Karpas-422 (cell line): ENCODE data around the gene DNAJC16. TPM values are rescaled to one million over a fixed set of nuclear protein-coding genes. Genes with fewer than 3 reads are reported as not detected.
"Not testable (repeated sequence)": the region's sequence is repeated elsewhere in the genome, so short reads cannot be mapped to it uniquely, and the experiment has no call there.

Experiments used
- DNase-seq: peaks from one replicate; pipeline ENCODE4 v3.0.0-alpha.2; 2015
- H2AFZ ChIP-seq: fragments of 200-600 bp; sonication (generic); 2 replicates; pipeline ENCODE4 v1.6.1; 2014; ENCODE audit warnings: antibody characterized with exemption, low read length, mixed read lengths
- H3K27ac ChIP-seq: fragments of 200-600 bp; sonication (generic); 2 replicates; pipeline ENCODE4 v1.5.1; 2014; ENCODE audit warnings: mild to moderate bottlenecking, low read length, moderate library complexity
- H3K27me3 ChIP-seq: fragments of 200-600 bp; sonication (generic); 2 replicates; pipeline ENCODE4 v1.6.1; 2014; ENCODE audit warnings: low read length, mixed read lengths
- H3K36me3 ChIP-seq: fragments of 200-600 bp; sonication (generic); 2 replicates; pipeline ENCODE4 v1.6.1; 2014; ENCODE audit warnings: low read length, mixed read lengths; ENCODE audit not compliant: insufficient read depth
- H3K4me1 ChIP-seq: fragments of 200-600 bp; sonication (generic); 2 replicates; pipeline ENCODE4 v1.6.1; 2014; ENCODE audit warnings: mild to moderate bottlenecking, low read length, mixed read lengths
- H3K4me2 ChIP-seq: fragments of 200-600 bp; sonication (generic); 2 replicates; pipeline ENCODE4 v1.6.1; 2014; ENCODE audit warnings: low read length, low read depth, mild to moderate bottlenecking; ENCODE audit not compliant: poor library complexity, severe bottlenecking
- H3K4me3 ChIP-seq: fragments of 200-600 bp; sonication (generic); 2 replicates; pipeline ENCODE4 v1.5.1; 2014; ENCODE audit warnings: mild to moderate bottlenecking, antibody characterized with exemption, low read length, mixed read lengths
- H3K79me2 ChIP-seq: fragments of 200-600 bp; sonication (generic); 2 replicates; pipeline ENCODE4 v1.6.1; 2014; ENCODE audit warnings: mild to moderate bottlenecking, low read length, mixed read lengths
- H3K9ac ChIP-seq: fragments of 200-600 bp; sonication (generic); 2 replicates; pipeline ENCODE4 v1.6.0; 2014; ENCODE audit warnings: low read length
- H3K9me2 ChIP-seq: fragments of 200-600 bp; sonication (generic), shearing (Covaris generic); replicated peaks from 2 replicates; pipeline ENCODE4 v1.6.0; 2014; ENCODE audit warnings: mild to moderate bottlenecking, low read length, moderate library complexity; ENCODE audit not compliant: insufficient read depth
- H3K9me3 ChIP-seq: fragments of 300-700, 200-600 bp; sonication (generic); 2 replicates; pipeline ENCODE4 v1.6.1; 2014; ENCODE audit warnings: low read length, mixed read lengths
- H4K20me1 ChIP-seq: fragments of 200-600 bp; sonication (generic); 2 replicates; pipeline ENCODE4 v1.6.1; 2014; ENCODE audit warnings: mild to moderate bottlenecking, antibody characterized with exemption, low read length, low read depth; ENCODE audit not compliant: insufficient read depth
- total RNA-seq: library from RNA; depleted of rRNA; stranded (reverse); fragments of >200 nt; shearing (Covaris generic); gene quantifications from 2 replicates; pipeline ENCODE4 v1.2.3, GENCODE V29; 2014; ENCODE audit warnings: low replicate concordance; rRNA removed

Gene DNAJC16
- 15.5 and 31.0 TPM in 2 replicates for total RNA-seq

DNA sequence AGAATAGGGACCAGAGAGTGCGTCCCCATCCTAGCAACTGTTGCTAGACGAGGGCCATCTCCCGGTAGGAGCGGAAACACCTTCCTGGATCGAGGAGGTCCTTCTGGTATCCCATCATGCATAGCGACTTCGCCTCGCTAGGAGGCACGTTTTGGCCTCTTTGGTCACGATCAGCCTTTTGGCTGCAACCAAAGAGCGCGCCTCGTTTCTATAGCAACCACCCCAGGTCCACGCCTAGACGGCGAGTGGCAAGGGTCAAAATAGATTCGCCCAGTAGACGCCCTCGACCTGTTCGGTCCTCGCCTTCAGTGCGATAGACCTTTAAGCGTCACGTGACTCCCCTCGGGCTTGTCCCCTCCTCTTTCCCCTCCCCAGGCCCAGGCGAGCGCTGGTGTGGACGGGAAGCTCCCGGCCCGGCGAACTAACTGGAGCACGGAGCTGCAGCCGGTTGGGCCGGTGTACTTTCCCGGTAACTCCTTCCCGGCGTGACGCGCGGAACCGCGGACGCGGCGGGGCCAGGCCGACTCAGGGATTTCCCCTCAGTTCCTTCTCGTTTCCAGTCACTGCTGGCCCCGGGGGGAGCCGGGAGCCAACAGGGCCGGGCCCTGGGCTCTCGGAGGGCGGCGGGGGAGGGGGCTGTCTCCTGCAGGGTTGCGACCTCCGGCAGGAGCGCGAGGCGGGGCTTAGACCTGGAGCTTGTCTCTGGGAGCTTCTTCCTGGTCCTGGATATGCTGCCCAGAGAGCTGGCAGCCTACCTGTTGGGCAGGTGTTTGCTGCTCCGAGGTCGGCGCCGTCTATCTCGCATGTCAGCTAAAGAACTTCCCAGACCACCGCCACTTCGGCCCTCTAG is at the start of gene DNAJC16:
DNAJC16 (plus strand) TSS at position 359 of the 850 bp plus-strand sequence. CDS start 2,258 bp downstream, outside the sequence.
- Histone ChIP-seq H3K79me2 (peaks cover 58% of the 10 kb centered on the region), H3K4me3 (peak within 1 kb of the TSS; percentile 88)

DNA sequence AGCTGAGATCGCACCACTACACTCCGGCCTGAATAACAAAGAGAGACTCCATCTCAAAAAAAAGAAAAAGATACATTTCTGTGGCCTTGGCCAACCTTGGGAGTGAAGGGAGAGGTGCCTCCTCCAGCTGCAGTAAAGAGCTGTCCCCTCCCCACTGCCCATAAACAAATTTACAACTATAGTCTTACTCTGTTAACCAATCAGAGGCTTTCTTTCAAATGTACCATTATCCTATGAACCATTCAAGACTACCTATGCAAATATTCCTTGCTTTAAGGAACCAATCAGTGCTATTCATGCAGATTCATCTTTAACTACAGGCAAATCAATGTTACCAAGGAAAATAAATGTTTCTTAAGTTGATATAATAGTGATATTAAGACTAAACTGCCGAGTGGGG is 49.7 kb upstream of the DNAJC16 start:
- Histone ChIP-seq H3K27me3 (no peaks in the 10 kb centered on the region), H3K27ac (no peak overlapping the region), H3K9ac (no peak overlapping the region), H3K9me2 (no peaks in the 10 kb centered on the region), H2AFZ (no peak overlapping the region), H3K36me3 (no peaks in the 10 kb centered on the region), H4K20me1 (no peaks in the 10 kb centered on the region), H3K4me3 (no peak overlapping the region), H3K9me3 (no peaks in the 10 kb centered on the region), H3K4me1 (no peaks in the 10 kb centered on the region), H3K4me2 (no peak overlapping the region), H3K79me2 (no peaks in the 10 kb centered on the region)
- no peak for DNase-seq

More for the DNA sequence above, at the start of gene DNAJC16:
- Histone ChIP-seq H4K20me1 (no peaks in the 10 kb centered on the region), H3K4me2 (peak within 1 kb of the TSS; percentile 96), H3K9me2 (no peaks in the 10 kb centered on the region), H2AFZ (peak within 1 kb of the TSS; percentile 59), H3K27ac (peak within 1 kb of the TSS; percentile 68), H3K9ac (peak within 1 kb of the TSS; percentile 92), H3K36me3 (peaks cover 5% of the 10 kb centered on the region; the same call in 1 of the 2 replicates), H3K4me1 (peaks cover 35% of the 10 kb centered on the region), H3K27me3 (no peaks in the 10 kb centered on the region), H3K9me3 (no peaks in the 10 kb centered on the region)
- DNase-seq, result peak; percentile 100

DNA sequence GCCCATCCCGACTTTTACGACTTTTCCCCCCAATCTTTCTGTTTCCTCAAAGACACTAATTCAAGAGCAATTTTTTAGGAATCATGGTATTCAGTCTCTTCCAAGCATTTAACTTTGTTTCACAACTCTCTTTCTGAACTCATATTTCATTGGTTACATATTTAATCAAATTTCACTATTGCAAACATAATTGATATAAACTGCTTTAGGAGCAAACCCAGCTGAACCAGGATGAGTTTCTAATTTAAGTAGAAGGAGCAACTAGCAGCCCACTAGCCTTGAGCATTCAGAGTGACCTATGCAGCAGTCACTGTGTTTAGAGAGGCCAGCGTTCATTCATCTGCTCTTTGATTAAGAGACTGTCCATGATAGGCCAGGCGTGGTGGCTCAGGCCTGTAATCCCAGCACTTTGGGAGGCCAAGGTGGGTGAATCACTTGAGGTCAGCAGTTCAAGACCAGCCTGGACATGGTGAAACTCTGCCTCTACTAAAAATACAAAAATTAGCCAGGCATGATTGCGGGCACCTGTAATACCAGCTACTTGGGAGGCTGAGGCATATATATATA is 48.9 kb upstream of the DNAJC16 start:
- Histone ChIP-seq H3K4me2 (no peak overlapping the region), H3K9ac (no peak overlapping the region), H3K36me3 (no peaks in the 10 kb centered on the region), H4K20me1 (no peaks in the 10 kb centered on the region), H3K27me3 (no peaks in the 10 kb centered on the region), H3K4me3 (no peak overlapping the region), H3K9me2 (no peaks in the 10 kb centered on the region), H3K4me1 (no peaks in the 10 kb centered on the region), H3K27ac (no peak overlapping the region), H3K79me2 (no peaks in the 10 kb centered on the region), H2AFZ (no peak overlapping the region), H3K9me3 (no peaks in the 10 kb centered on the region)
- DNase-seq, result no peak

DNA sequence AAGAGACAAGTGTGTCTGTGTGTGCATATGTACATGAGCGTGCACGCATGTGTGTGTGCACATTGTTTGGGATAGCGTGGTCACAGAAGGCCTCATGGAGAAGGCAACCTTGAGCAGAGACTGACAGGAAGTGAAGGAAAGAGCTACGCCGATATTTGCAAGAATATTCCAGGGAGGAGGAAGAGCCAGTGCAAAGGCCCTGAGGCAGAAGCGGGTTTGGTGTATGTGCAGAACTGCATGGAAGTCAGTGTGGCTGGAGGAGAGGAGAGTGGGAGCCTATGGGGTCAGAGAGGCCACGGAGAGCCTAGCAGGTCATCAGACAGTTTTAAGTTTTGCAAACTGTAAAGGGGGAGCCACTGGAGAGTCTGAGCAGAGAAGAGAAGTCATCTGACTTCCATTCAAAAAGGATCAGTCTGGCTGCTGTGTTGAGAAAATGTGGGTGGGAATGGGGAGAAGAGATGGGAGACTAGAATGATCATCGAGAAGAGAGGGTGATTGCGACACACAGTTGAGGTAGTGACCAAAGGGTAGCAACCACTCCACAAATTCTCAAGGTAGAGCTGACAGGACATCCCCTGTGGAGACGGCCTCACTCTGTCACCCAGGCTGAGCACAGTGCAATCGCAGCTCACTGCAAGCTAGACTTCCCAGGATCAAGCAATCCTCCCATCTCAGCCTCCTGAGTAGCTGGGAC is 46.8 kb upstream of the DNAJC16 start:
- Histone ChIP-seq H3K79me2 (no peaks in the 10 kb centered on the region), H2AFZ (no peak overlapping the region), H3K9me3 (no peaks in the 10 kb centered on the region), H3K4me3 (no peak overlapping the region), H3K9me2 (no peaks in the 10 kb centered on the region), H3K4me1 (no peaks in the 10 kb centered on the region), H3K4me2 (no peak overlapping the region), H4K20me1 (no peaks in the 10 kb centered on the region), H3K36me3 (no peaks in the 10 kb centered on the region), H3K27me3 (no peaks in the 10 kb centered on the region), H3K9ac (no peak overlapping the region), H3K27ac (no peak overlapping the region)
- DNase-seq, result no peak

DNA sequence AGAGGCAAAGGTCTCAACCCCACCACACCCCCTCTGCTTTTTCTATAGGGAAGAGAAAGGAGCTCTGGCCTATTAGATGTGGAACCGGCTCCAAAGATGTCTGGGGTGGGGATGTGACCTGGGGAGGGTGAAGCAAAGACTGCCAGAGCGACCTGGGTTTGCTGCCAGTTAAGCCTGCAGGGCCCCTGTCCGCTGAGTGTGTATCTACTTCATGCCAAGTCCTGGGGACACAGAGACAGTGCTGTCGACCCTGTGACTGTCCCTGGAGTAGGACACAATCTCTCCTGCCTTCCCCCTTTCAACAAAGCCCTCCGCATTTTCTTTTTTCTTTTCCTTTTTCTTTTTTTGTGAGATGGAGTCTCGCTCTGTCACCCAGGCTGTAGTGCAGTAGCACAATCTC is 44.2 kb upstream of the DNAJC16 start:
- H3K79me2 ChIP-seq, H3K27me3 ChIP-seq, H2AFZ ChIP-seq, H3K27ac ChIP-seq, H3K9me2 ChIP-seq, H3K9me3 ChIP-seq, H3K4me3 ChIP-seq, H3K4me2 ChIP-seq, H3K4me1 ChIP-seq, DNase-seq, H3K36me3 ChIP-seq, H3K9ac ChIP-seq, H4K20me1 ChIP-seq: not testable (repeated sequence)

DNA sequence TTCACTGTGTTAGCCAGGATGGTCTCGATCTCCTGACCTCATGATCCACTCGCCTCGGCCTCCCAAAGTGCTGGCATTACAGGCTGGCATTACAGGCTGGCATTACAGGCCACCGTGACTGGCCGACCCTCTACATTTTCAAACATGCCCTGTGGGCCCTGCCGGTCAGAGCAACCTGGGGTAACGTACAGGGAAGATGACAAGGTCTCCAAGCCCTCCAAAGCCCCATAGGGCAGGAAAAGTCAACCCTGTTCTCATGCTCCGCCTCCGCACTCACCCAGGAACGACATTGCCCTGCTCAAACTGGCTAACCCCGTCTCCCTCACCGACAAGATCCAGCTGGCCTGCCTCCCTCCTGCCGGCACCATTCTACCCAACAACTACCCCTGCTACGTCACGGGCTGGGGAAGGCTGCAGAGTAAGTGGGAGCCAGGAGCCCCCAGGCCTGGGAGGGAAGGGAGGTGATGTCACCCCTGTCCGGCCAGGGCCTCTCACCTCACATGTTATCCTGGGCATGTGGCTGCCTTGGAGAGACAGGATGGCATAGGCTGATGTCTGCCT is 43.6 kb upstream of the DNAJC16 start:
- not testable (repeated sequence) for DNase-seq, H3K27ac ChIP-seq, H2AFZ ChIP-seq, H4K20me1 ChIP-seq, H3K36me3 ChIP-seq, H3K4me1 ChIP-seq, H3K27me3 ChIP-seq, H3K79me2 ChIP-seq, H3K9me2 ChIP-seq, H3K9me3 ChIP-seq, H3K4me2 ChIP-seq, H3K4me3 ChIP-seq, H3K9ac ChIP-seq

DNA sequence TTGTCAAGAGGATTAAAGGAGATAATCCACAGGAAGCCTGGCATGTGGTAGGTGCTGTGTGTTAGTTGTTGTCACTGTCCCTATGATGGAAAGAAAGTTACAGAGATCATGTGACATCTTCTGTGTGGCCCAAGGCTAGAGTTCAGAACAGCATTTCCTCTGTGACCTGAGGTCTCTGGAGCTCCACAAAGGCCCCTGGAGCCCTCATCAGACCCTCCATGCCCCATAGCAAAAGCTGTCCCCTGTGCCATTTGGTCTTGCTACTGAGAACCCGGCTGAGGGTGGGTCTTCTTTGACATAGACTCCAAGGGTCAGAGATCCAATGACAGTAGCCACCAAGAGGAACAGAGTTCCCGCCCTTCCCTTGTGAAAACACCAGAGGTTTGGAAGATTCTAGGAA is 42.7 kb upstream of the DNAJC16 start:
- no peaks in the 10 kb centered on the region for H3K79me2 ChIP-seq
- H3K36me3 ChIP-seq, result no peaks in the 10 kb centered on the region
- no peak overlapping the region for H3K9ac ChIP-seq
- no peak overlapping the region for H3K27ac ChIP-seq
- H3K9me2 ChIP-seq, result no peaks in the 10 kb centered on the region
- H4K20me1 ChIP-seq, result no peaks in the 10 kb centered on the region
- no peaks in the 10 kb centered on the region for H3K27me3 ChIP-seq
- no peak overlapping the region for H2AFZ ChIP-seq
- no peak overlapping the region for H3K4me3 ChIP-seq
- H3K9me3 ChIP-seq, result no peaks in the 10 kb centered on the region
- no peak for DNase-seq
- H3K4me2 ChIP-seq, result no peak overlapping the region
- H3K4me1 ChIP-seq, result no peaks in the 10 kb centered on the region

DNA sequence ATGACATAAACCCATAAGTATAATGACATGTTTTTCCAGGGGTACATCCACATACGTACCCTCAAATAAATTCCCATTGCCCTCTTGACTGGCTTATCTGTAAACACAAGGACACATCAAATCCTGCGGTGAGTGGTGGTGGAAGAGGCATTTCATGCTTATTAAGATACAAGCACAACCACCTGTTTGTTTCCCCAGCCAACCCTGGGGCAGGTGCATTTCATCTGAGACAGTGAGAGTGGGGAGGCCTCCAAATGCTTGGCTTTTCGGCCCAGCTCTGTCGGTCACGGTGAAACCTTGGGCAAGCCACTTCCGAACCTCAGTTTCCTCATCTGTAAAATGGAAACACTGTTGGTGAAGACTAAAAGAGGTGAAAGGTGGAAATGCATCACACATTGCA is 42.2 kb upstream of the DNAJC16 start:
- H3K79me2 ChIP-seq, DNase-seq, H3K4me2 ChIP-seq, H3K36me3 ChIP-seq, H2AFZ ChIP-seq, H3K9me2 ChIP-seq, H3K9ac ChIP-seq, H3K4me3 ChIP-seq, H3K27ac ChIP-seq, H3K27me3 ChIP-seq, H4K20me1 ChIP-seq, H3K4me1 ChIP-seq, H3K9me3 ChIP-seq: not testable (repeated sequence)
